Measurements from ENCODE around the gene CTRL.

GRCh38 chr16:67941469-67942199, 10.0 kb upstream of the CTRL start:
- TF ChIP-seq CTCF (IDR thresholded peaks at IDR 0.05; ENCODE audit: extremely low read depth in 1 of 2, insufficient read depth in 1 of 2, low read depth in 1 of 2, low read length in 2 of 2), result no peak
- no peak for TF ChIP-seq POLR2AphosphoS5 (IDR thresholded peaks at IDR 0.05; ENCODE audit: insufficient read depth, low read depth, low read length)
- TF ChIP-seq MAX (IDR thresholded peaks at IDR 0.05; ENCODE audit: insufficient read depth, insufficient read length), result no peak
- no peak for TF ChIP-seq POLR2A (IDR thresholded peaks at IDR 0.05; ENCODE audit: low read depth, low read length)
- no peak for TF ChIP-seq EZH2 (IDR thresholded peaks at IDR 0.05; ENCODE audit: borderline replicate concordance, low read depth, low read length, severe bottlenecking)
- TF ChIP-seq GATA2 (IDR thresholded peaks at IDR 0.05; ENCODE audit: insufficient read depth, insufficient read length, low read depth, low read length), result no peak
- no peak for TF ChIP-seq FOS (IDR thresholded peaks at IDR 0.05; ENCODE audit: borderline replicate concordance, insufficient read depth, low read length)
- no peak for TF ChIP-seq JUN (IDR thresholded peaks at IDR 0.05; ENCODE audit: borderline replicate concordance, insufficient read depth, insufficient read length, low read depth)

All from endothelial cell of umbilical vein (primary cell).